Adrenal gland (tissue), 12 donors: ENCODE results near the gene LEKR1. TPM values are rescaled to one million over a fixed set of nuclear protein-coding genes. Genes with fewer than 3 reads are reported as not detected.

Experiments used
- DNase-seq, 7 donors: peaks; one replicate each; pipeline ENCODE4 v3.0.0-alpha.2; 2019 to 2020
- H3K27ac ChIP-seq, 5 donors: fragments of 200-600 bp; sonication (generic) in 4 of 5; 1 replicate in 3 of 5; 2 replicates in 2 of 5; pipeline versions ENCODE4 v1.5.1 to v1.8.0; 2016 to 2020; ENCODE audit warnings: mild to moderate bottlenecking in 1 of 5
- H3K27me3 ChIP-seq: fragments of 200-600 bp; 2 replicates; pipeline ENCODE4 v1.8.0; 2021
- H3K36me3 ChIP-seq, 2 donors: fragments of 200-600 bp; replicated peaks in 1 of 2; 1 replicate in 1 of 2; 2 replicates in 1 of 2; pipeline versions ENCODE4 v1.5.1 to v1.8.0; 2018 to 2022
- H3K4me1 ChIP-seq, 2 donors: fragments of 200-600 bp; replicated peaks in 1 of 2; 1 replicate in 1 of 2; 2 replicates in 1 of 2; pipeline versions ENCODE4 v1.5.1 to v1.8.0; 2018 to 2021
- H3K4me3 ChIP-seq, 4 donors: fragments of 200-600 bp; sonication (generic) in 3 of 4; one replicate each; pipeline ENCODE4 v1.5.1; 2016 to 2018
- H3K9me3 ChIP-seq, 3 donors: fragments of 200-600 bp; sonication (generic) in 1 of 3; replicated peaks in 1 of 3; 1 replicate in 2 of 3; 2 replicates in 1 of 3; pipeline versions ENCODE4 v1.5.1 to v1.8.0; 2016 to 2021
- CTCF ChIP-seq, 6 experiments: fragments of 450-650 bp in 4 of 6; fragments of 200-600 bp in 2 of 6; sonication (generic) in 1 of 6; IDR thresholded peaks; 1 replicate in 5 of 6; 2 replicates in 1 of 6; pipeline versions ENCODE4 v1.5.1 to v1.8.0; 2016 to 2021; ENCODE audit warnings: antibody characterized with exemption in 6 of 6, mild to moderate bottlenecking in 2 of 6, moderate library complexity in 1 of 6
- POLR2A ChIP-seq, 2 donors: fragments of 450-650 bp; IDR thresholded peaks; one replicate each; pipeline ENCODE4 v1.6.1; 2017; ENCODE audit warnings: antibody characterized with exemption in 2 of 2, mild to moderate bottlenecking in 2 of 2, moderate library complexity in 1 of 2
- WGBS, 4 donors: extraction: QIAGEN DNeasy Blood & Tissue Kit in 2 of 4; methylation state at CpG; one replicate each; pipeline versions ENCODE4 v1.1.5 to v1.1.7; 2013 to 2017; 5-methylcytosine and 5-hydroxymethylcytosine counted together
- intact Hi-C, 2 donors: fragments of 100-400 bp; cut with DNase I; formaldehyde crosslinking; loops; one replicate each; pipeline versions ENCODE4 v1.14.1 to v1.15.0; 2022 to 2023
- polyA plus RNA-seq, 3 donors: library from polyadenylated mRNA; stranded (reverse); fragments of 200-250 nt in 2 of 3; fragments of 350-450 nt in 1 of 3; fragmentation: Illumina TruSeq in 1 of 3; extraction: RNeasy Lipid Tissue Mini Kit (QIAGEN cat#74804) in 1 of 3; gene quantifications; one replicate each; pipeline ENCODE4 v1.2.3, GENCODE V29; 2013 to 2014
- total RNA-seq, 9 donors: library from RNA; depleted of rRNA in 4 of 9; stranded (reverse); fragments of >200 nt in 4 of 9; fragments of 120-200 nt in 1 of 9; fragmentation: NEBNext Ultra II Directional in 1 of 9; extraction: Animal tissue kit (Norgen Biotek cat#: 25700) in 1 of 9; gene quantifications; one replicate each; pipeline versions ENCODE4 v1.1.0 to v1.2.4, GENCODE V29; 2013 to 2023
- donor health status: healthy with polysubstance abuse.
- donor health status: Bipolar disorder and iron deficiency.
- donor health status: DM: yes; HTN: yes; CAD: no.
- donor health status: DM: no; HTN: no; CAD: no.
- donor health status: DM: no; HTN: no; CAD: no.
- donor health status: DM: yes; HTN: yes; CAD: no.

The LEKR1 gene
- total and polyA plus RNA-seq, 12 donors, result 0.28 to 2.3 (median 1.5) TPM

GRCh38 chr3:156816794-156817645 is 9.1 kb upstream of the LEKR1 start:
- H3K27me3 ChIP-seq, result no peaks in the 10 kb centered on the region
- intact Hi-C loops, result no loop called here
- 1 to 11% (median 1%) methylated on average over 18 to 70 of the region's 70 CpGs for WGBS, 4 donors
- H3K4me1 ChIP-seq, result peaks cover 0 to 11% of the 10 kb centered on the region in 2 donors
- H3K36me3 ChIP-seq, result no peaks in the 10 kb centered on the region
- peak overlapping the region; percentile 73 to 93 (median 88) for H3K27ac ChIP-seq
- peak; percentile 83 to 90 (median 86) for DNase-seq
- H3K9me3 ChIP-seq, result no peaks in the 10 kb centered on the region
- peak overlapping the region in 3 of 4 donors; percentile 21 to 59 (median 44) for H3K4me3 ChIP-seq
- peak; percentile 59 to 88 for TF ChIP-seq POLR2A (IDR thresholded peaks at IDR 0.05)
- no peak for TF ChIP-seq CTCF (IDR thresholded peaks at IDR 0.05)

GRCh38 chr3:156817646-156818272 is 8.4 kb upstream of the LEKR1 start:
- no peak for DNase-seq
- no peaks in the 10 kb centered on the region for H3K27me3 ChIP-seq
- H3K9me3 ChIP-seq, result no peaks in the 10 kb centered on the region
- H3K4me3 ChIP-seq, result peak overlapping the region in 2 of 4 donors; percentile 44 to 59
- 47 to 53% (median 50%) methylated on average over 5 of the region's 5 CpGs for WGBS, 4 donors
- H3K27ac ChIP-seq, result peak overlapping the region; percentile 73 to 93 (median 88)
- H3K36me3 ChIP-seq, result no peaks in the 10 kb centered on the region
- peaks cover 0 to 11% of the 10 kb centered on the region in 2 donors for H3K4me1 ChIP-seq
- intact Hi-C loops, result no loop called here
- TF ChIP-seq CTCF (IDR thresholded peaks at IDR 0.05), result no peak
- no peak for TF ChIP-seq POLR2A (IDR thresholded peaks at IDR 0.05)

- H3K4me3 ChIP-seq, result no peak overlapping the region
- intact Hi-C loops, result no loop called here
These were observed 7.9 kb upstream of the LEKR1 start for GRCh38 chr3:156818273-156818651.

More at GRCh38 chr3:156818273-156818651, 7.9 kb upstream of the LEKR1 start:
- DNase-seq, result no peak
- Histone ChIP-seq H3K4me1 (peaks cover 0 to 11% of the 10 kb centered on the region in 2 donors), H3K27ac (peak overlapping the region in 3 of 5 donors; percentile 88 to 93 (median 90)), H3K9me3 (no peaks in the 10 kb centered on the region), H3K27me3 (no peaks in the 10 kb centered on the region), H3K36me3 (no peaks in the 10 kb centered on the region)
- 81 to 100% (median 84%) methylated on average over 1 to 2 of the region's 2 CpGs for WGBS, 4 donors
- TF ChIP-seq CTCF (IDR thresholded peaks at IDR 0.05) (no peak), POLR2A (IDR thresholded peaks at IDR 0.05) (no peak)
